Fibroblast of skin of back (primary cell): Measurements from ENCODE around the gene IRF6.

Experiments
- DNase-seq: peaks from one replicate; pipeline ENCODE4 v3.0.0-alpha.2; 2013

IRF6 gene

DNA sequence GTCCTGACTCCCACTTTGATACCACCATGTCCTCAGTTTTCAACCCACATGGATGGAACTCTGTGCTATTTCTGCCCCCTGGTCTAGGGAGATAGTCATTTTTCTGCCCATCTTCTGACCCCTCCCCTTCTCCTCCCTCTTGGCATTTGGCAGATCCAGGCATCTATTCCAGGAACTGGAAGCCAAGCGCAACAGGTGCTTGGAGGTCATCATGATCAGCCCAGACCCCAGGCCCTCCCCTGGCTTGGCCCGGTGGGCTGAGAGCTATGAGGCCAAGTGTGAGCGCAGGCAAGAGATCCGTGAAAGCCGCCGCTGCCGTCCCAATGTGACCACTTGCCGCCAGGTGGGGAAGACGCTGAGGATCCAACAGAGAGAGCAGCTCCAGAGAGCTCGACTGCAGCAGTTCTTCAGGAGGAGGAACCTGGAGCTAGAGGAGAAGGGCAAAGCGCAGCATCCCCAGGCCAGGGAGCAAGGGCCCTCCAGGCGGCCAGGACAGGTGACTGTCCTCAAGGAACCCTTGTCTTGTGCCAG, 46.0 kb downstream of the IRF6 start:
- no peak for DNase-seq

DNA sequence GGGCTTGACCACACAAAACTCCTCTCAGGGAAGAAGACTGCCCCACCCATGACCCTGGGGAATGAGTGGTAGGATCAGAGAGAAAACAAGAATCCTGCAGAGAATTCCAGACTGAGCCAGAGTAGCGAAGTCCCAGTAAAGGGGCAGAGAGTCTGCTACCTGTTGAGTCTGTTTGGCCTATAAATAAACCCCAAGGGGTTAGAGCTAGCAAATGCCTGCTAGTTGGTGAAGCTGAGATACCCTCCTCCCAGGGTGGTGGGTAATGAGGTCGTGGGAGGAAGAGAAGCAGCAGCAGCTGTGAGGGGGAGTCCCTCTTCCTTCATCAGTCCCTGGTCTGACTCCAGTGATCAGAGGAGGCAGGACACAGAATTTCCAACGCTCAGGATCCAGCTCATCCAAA, 47.5 kb downstream of the IRF6 start:
- DNase-seq, result no peak

DNA sequence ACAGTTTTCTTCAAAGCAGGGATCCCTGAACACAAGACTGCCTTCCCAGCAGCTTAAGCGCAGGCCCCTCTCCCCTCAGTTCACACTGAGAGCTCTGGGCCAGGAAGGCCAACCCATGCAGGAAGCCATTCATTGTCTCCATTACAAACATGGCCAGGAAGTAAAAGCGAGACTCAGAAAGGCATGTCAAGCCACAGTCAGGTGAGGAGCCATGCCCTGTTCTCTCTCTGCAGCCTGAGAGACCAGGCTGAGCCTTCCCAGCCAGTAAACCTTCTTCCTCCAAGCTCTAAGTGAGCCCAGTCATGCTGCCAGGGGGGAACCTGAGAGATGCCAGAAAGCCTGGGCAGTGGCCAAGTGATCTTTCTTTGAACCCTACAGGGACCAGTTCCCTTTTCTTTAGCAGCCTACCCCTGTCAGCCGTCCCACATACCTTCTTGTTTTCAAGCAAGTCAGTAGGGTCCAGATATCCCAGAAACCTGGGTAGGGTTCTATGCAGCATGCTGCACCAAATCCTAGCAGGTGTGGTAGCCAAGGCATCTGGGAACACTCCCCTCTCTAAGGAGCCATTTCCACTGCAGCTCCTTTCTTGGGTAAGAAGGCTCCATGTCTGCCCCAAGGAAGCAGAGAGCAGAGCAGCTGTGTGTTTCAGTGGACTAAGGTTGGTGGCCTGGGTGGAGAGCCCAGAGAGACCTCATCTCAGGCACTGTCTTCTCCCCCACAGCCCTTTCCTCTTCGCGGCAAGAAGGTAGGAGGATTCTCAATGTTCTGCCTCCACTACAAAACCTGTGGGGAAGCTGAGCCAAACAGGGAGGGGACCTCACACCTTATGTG, 49.1 kb downstream of the IRF6 start:
- DNase-seq, result no peak

DNA sequence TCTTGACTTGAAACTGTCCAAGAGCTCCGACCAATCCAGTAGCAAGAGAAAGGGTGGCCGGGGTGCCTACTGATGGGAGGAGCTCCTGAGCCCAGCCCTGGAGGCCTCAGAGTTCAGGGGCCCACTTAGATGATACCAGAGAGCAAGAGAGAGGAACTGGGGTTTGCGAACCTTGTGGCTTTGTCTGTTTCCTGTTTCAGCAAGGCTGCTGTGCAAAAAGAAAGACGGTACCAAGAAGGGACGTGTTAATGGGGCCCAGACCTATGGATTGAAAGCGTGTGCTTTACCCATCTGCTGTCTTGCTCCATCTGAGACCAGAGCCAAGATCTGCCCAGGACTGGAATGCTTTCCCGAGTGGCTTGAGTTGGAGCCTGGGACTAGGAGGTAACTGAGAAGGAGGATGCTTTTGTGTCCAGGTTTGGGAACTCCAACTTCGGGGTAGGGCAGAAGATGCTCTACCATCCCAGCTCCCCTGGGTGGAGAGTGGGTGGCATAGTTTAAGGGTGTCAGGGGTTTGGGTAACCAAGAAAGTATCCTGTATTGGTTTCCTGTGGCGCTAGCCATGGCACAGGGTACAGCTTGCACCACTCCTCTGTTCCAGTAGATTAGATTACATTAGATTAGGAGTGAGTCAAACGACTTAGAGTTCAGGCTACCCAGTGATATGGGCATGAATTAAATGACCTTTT, 49.9 kb downstream of the IRF6 start, which contains the start of gene TRAF3IP3:
Gene TRAF3IP3 (plus strand): TSS at position 128 of the 689 bp plus-strand sequence. CDS start 3,987 bp downstream, outside the sequence.
- no peak for DNase-seq

DNA sequence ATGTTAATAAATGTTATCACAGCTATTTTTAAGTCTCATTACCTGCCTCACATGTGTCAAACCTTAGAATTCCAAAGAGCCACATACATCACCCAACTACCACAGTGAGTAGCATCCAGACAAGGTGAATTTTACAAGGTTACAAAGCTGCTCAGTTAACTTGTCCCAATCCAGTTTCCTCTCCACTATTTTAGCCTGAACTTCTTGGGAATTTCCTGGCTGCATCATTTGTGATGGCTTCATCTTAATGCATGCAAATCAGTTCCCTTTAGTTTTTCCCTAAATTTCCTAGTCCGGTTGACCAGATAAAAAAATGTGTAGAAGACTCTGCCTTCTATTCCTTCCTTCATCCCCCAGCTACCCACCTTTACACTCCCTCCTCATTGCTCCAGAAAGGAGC, 50.7 kb downstream of the IRF6 start:
- no peak for DNase-seq

DNA sequence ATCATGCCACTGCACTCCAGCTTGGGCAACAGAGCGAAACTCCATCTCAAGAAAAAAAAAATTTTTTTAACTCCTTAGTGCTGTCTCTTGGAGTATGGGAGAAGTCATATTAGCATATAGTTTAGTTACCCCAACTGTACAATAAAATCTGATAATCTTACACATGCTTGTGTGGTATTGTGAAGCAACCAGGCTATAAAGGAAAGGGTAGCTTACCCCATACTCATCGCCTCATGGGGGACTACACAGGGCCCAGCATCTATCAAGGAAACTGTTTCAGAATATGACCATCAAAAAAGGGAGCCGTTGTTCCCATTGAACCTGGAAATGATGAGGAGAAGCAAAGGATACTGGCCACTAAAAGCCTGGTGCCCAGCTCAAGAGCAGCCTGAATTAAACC, 53.1 kb downstream of the IRF6 start:
- no peak for DNase-seq

DNA sequence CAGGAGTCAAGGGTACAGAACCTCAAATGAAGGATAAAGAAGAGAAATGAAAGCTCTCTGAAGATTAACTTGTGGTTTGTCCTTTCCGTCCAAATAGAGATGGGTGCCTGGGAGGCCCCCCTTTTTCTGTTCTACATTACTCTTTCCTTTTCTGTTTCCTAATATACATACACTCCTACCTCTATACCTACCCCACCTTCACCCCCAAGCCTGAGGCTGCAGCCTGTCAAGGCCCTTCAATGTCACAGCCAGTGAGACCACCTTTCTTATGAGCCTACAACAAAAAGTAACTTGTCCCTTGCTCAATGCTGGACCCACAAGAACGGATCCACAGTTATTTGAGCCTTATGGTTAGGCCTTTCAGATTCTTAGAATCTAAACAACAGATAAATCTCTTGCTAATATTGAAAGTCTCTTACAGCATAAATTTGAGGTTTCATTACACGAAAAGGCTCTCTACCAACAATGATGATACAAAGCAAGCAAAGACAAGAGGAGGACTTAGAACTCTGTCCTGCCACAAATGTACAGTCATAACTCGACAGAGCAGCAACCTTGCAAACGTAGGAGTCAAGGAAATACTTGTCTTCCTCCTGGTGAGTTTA, 54.2 kb downstream of the IRF6 start:
- DNase-seq, result no peak

DNA sequence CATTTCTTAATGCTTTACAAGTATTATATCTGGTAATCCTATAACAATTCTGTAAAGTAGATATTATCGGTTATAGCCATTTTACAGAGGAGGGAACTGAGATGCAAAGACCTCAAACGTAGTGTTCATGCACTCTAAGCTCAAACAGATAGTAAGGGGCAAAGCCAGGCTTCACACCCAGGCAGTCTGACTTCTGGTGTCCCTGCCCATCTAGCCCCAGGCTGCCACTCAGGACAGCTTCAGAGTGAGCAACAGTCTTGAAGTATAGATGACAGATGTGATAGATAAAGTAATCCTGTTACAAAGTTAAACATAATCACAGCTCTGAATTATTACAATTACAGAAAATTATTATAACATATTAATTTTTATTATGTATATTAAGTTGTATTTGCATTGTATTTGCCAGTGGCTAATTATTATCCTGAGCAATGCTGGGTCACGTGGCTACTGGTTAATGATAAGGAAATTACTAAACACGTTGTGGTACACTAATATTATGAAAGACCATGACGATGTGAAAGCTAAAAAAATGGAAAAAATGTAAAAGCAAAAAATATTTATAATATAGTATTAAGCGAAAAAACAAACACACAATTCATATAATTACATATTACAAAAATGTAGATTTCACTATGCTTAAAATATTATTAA, 56.1 kb downstream of the IRF6 start:
- DNase-seq, result no peak

DNA sequence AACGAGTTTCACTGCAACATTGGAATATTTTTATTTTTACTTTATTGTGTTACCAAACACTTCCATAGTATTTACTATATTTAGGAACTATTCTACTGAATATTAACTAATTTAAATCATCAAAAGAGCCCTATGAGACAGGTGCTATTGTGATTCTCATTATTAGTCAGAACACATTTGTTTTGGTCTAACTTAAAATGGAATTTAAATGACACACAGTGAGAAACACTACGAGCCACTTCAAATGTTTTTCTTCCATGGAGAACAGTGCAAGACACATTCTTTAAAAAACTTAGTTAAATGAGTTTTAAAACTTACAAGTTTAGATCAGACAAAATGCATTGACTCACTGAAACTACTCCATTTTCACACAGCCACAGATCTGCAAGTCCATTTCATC, 56.7 kb downstream of the IRF6 start:
- no peak for DNase-seq

DNA sequence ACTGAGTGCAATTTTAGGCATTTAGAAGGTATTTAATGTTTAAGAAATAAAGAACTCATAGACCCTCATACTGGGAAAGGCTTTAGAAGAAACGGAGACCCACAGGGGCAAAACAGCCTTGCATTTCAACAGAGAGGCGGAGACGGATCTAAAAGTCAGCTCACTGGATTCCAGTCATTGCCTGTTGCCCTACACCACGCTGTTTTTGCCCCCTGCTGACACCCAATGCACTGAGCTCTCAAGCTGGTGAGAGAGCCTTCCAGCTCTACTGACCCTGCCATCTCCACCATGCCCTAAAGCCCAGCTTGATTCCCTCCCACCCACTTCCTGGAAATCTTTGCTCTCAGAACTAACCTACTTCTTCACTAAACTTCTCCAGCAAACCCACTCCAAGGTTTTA, 57.3 kb downstream of the IRF6 start:
- no peak for DNase-seq

DNA sequence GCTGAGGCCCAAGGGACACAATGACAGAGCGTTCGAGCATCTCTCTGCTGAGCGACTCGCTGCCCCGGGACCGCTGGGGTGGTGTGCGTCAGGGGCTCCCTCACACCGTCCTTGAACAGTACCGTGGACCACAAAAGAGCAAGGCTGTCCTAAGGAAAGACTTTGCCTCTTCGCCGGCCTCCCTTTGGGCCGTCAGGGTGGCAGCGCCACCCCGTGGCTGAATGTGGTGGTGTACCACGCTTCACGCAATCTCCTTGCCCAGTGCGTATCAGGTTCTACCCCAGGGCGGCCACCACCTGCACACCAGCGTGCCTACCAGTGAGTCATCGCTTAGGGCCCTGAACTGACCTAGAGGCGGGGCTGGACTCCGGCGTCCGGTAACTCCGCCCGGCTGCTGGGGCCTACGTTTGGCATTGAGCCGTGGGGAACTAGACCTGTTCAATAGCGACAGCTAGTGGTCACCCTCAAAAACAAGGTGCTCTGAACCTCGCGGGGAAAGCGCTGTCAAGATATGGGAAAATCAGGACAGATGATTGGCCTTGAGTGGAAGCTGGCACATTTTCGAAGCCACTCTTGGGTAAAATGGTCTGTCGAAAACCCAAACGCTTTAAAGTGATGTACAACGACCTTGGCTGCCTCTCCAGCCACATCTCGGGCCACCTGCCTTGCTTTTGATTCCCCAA, 58.2 kb downstream of the IRF6 start:
- DNase-seq, result peak; percentile 84

DNA sequence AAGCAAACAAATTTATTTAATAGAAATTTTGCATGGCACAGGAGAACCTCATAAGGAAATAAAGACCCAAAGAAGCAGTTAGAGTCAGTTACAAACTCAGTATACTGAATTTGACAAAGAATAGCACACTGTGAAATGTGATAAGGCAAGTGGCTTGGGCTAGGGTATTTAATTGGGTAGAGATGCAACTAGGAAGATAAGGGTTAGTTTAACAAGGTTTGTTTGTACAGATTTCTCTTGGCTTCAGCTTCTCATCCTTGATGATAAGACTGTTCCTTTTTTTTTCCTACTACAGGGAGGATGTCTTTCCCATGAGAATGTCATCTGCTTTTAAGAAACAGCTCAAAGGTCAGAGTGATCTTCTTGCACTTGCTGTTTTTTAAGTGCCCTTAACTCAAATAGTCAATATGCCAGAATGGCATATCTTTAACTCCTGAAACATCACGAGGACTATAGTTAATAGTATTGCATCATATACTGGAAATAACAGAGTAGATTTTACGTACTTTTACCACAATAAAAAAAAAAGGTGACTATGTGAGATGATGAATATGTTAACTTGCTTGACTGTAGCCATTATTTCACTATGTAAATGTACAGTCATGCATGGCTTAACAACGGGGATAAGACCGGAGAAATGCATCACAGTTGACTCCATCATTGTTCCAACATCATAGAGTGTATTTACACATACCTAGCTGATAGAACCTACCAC, 59.3 kb downstream of the IRF6 start:
- DNase-seq, result no peak

DNA sequence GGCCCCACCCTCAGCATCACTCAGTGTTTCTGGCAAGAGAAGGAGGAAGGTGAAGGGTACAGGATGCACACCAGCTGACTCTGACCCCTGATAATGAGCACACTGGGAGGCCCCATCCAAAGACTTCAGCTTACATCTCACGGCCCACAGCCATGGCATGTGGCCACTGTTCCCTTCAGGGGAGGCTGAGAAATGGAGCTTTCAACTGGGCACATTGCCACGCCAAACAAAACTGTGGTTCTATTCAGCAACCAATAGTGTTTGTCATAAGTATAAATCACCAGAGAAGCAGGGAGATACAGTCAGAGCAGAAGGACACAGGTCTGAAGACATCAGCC, 62.8 kb downstream of the IRF6 start:
- DNase-seq, result peak; percentile 84

DNA sequence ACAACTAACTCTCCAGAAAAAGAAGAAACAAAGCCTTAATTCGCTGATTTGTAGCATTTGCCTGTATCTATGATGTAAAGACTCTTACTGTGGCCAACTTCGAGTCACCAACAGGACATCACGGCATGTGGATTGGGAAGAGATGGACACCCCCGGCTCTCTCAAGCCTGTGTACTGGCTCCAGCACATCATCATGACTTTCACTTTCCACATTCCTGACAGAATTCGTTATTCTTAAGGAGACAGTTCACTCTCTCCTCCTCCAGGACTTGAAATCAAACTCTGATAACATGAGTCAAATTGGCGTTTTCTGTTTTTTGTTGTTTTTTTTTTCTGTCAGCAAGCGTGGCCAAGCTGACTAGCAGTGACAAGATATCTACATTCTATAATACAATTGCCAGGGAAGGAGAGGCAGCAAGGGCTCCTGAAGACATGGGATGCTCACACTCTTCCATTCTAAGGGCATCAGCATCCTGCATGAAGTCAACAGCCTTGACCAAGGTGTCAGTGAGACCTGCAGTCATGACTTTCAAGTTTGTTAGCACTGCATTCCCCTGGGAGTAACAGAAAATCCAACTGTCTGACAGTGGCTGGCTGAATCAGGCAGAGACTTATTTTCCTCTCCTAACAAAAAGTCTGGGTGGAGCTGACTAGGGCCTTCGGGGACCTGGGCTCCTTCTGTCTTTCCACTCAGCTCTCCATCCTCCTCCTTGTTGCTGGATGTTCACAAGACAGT, 63.4 kb downstream of the IRF6 start:
- DNase-seq, result peak; percentile 66

DNA sequence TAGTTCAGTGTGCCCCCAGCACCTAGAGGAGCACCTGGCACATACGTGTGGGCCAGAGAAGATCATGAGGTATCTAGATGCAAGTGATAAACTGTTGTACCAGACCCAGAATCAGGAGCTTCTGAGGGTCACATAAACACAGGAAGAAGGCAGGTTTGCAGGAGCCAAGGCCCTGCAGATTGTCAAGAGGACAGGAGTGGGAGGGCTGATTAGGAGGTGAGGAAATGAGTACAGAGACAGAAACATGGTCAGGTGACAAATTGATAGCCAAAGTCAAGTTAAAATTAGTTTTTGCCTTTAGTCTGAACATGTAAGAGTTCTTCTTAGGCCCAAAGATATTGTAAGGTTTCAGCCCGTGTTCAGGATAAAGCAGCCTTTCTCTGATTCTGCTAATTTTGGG, 64.1 kb downstream of the IRF6 start:
- DNase-seq, result no peak

DNA sequence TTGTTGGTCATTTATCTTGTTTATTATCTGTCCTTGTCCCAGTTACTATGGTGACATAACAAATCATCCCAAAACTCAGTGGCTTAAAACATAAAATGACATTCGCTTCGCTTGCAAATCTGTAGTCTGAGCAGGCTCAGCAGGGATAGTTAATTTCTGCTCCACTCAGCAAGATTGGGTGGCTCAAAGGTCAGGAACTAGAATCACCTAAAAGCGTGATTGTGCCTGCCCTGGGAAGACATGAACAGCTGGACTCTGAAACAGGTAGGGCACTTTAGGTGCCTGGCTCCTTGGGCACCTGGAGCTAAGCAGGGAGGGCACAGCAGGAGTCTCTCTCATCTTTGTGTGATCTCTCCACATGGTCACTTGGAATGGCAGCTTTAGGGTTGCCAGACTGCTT, 64.7 kb downstream of the IRF6 start:
- no peak for DNase-seq

DNA sequence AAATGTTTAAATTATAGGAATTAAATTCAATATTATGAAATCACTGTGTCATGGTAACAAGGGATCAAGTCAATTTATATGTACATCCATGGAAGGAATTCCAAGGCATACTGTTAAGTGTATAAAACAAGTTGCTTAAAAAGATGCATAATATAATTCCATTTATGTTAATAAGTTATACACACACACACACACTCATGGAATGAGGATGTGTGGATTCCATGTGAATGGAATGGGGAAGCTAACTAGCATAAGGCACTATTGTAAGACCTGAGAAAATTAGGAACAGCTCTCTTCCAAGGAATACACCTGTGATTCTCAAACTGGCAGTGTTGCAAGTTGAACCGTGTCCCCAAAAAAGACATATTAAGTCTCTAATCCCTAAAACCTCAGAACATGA, 67.7 kb downstream of the IRF6 start:
- no peak for DNase-seq

DNA sequence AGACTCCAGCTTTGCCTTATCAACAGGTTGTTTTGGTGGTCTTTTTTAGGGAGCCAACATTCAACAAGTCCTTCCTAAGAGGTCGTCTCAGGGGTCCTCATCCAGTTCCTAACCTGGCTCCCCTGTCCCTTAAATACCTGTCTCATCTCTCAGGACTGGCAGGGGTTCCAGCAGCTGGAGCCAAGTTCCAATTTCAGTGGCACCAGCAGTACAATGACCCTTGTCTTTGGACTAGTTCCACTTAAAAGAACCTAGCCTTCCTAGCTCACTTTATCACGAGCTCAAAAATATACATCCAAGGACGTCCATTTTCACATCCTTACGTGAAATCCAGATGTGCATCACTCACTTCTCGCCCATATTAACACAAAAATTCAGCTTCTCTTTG, 68.8 kb downstream of the IRF6 start:
- DNase-seq, result no peak

DNA sequence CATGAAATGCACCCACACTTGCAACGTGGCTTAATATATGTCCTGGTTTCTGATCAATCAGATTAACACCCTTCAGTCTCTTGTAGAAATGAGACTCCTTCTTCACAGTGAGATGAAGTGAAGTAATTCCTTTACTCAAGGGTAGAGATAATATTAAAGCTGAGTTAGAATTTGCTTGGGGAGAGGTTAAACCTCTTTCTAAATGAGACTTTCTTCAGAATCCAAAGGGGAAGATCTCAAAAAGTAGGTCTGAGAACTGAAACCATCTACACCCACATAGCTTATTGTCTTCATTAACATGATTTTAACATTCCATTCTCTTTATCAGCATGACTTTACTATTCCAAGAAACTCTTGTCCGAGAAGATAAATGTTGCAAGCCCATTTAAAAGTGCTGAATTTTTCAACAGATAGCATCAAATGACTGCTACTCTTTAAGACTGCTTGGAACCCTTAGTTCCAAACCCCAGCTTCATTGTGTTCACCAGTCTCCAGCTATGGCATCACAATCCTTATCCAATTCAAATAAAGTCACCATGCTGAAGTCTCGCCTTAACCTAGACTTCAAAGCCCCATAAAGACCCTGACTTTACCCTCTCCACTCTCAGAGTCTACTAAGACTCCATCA, 69.3 kb downstream of the IRF6 start:
- DNase-seq, result no peak
